HG03520 (cell line): Measurements from ENCODE around the gene RNPEPL1.
A peak's percentile ranks its signal among the peaks of the same experiment; 100 is the strongest.
"Not testable (repeated sequence)": the region's sequence is repeated elsewhere in the genome, so short reads cannot be mapped to it uniquely, and the experiment has no call there.

ENCODE experiments used
- ATAC-seq: cut with Tn5 transposase; IDR thresholded peaks from one replicate; pipeline ENCODE4 v1.9.1; 2021; ENCODE audit warnings: mild to moderate bottlenecking, moderate library complexity; ENCODE audit not compliant: unreplicated experiment

Gene RNPEPL1

GRCh38 chr2:240567872-240568677 is at the start of gene RNPEPL1:
TSS of gene RNPEPL1 (plus strand) at chr2:240568484. CDS start at chr2:240568587, 103 bp downstream.
- ATAC-seq = peak; percentile 28

- no peak for ATAC-seq
Measured at GRCh38 chr2:240518981-240519380, 49.3 kb upstream of the RNPEPL1 start.

- ATAC-seq = no peak
Measured at GRCh38 chr2:240519396-240520129, 48.7 kb upstream of the RNPEPL1 start.

GRCh38 chr2:240520130-240520973 is 47.9 kb upstream of the RNPEPL1 start:
- ATAC-seq = no peak

- no peak for ATAC-seq
Measured at GRCh38 chr2:240520974-240521350, 47.3 kb upstream of the RNPEPL1 start.

GRCh38 chr2:240521885-240522284 is 46.4 kb upstream of the RNPEPL1 start:
- not testable (repeated sequence) for ATAC-seq

GRCh38 chr2:240522406-240522805 is 45.9 kb upstream of the RNPEPL1 start:
- ATAC-seq = no peak

- no peak for ATAC-seq
Measured at GRCh38 chr2:240523451-240524281, 44.6 kb upstream of the RNPEPL1 start.

GRCh38 chr2:240524963-240525718 is 43.1 kb upstream of the RNPEPL1 start:
- no peak for ATAC-seq

GRCh38 chr2:240525802-240526201 is 42.5 kb upstream of the RNPEPL1 start:
- no peak for ATAC-seq

- ATAC-seq = no peak
Measured at GRCh38 chr2:240526521-240526920, 41.8 kb upstream of the RNPEPL1 start.

- ATAC-seq = no peak
Measured at GRCh38 chr2:240527153-240527750, 41.0 kb upstream of the RNPEPL1 start.

GRCh38 chr2:240528406-240529040 is 39.8 kb upstream of the RNPEPL1 start:
- no peak for ATAC-seq

GRCh38 chr2:240529344-240529999 is 38.8 kb upstream of the RNPEPL1 start:
- no peak for ATAC-seq

- ATAC-seq = no peak
Measured at GRCh38 chr2:240530181-240530580, 38.1 kb upstream of the RNPEPL1 start.

GRCh38 chr2:240531038-240531437 is 37.2 kb upstream of the RNPEPL1 start:
- ATAC-seq = no peak

- no peak for ATAC-seq
Measured at GRCh38 chr2:240532031-240532775, 36.1 kb upstream of the RNPEPL1 start.
